ENCODE results near the gene PRRC1. TPM values are rescaled to one million over a fixed set of nuclear protein-coding genes. Genes with fewer than 3 reads are reported as not detected.

The PRRC1 gene
- polyA plus RNA-seq, 1 donor from 2014 or later: 36.3 TPM

DNA sequence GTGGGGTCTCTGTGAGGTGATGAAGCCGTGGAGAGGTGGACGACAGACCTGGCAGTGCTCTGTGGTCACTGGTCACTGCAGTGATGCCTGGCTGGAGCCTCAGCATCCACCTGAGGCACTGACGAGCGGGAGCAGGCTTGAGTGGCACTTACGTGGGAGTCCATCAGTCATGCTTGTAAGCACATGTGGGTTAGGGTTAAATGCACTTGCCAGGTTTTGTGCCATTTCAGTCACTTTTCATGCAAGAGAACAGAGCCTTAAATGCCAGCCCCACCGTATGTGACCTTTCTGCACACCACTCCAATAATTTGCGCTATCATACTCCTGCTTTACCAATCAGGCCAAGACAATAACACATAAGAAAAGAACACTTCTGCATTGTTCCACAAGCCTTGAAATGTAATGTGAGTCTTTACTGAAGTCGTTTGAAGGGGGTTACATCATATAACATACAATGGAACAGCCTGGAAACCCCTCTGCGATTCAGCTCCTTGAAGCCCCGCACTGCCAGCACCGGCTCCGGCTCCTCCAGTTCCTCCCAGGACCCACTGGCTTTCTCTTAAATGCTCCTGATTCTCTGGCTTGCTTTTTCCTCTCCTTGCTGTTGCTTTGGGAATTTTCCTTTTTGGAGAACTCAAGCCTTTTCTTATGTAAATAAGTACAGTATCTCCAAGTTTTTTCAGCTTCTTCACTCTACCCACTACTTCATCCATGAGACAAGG lies 72.0 kb downstream of the PRRC1 start:
- H3K36me3 ChIP-seq (ENCODE audit: insufficient read depth, low read length): no peaks in the 10 kb centered on the region
- no peaks in the 10 kb centered on the region for H3K27me3 ChIP-seq (ENCODE audit: insufficient read depth, low read depth, low read length)
- no peak for TF ChIP-seq TAF1 (IDR thresholded peaks at IDR 0.05; ENCODE audit: low read depth)
- TF ChIP-seq, protein P1, sequence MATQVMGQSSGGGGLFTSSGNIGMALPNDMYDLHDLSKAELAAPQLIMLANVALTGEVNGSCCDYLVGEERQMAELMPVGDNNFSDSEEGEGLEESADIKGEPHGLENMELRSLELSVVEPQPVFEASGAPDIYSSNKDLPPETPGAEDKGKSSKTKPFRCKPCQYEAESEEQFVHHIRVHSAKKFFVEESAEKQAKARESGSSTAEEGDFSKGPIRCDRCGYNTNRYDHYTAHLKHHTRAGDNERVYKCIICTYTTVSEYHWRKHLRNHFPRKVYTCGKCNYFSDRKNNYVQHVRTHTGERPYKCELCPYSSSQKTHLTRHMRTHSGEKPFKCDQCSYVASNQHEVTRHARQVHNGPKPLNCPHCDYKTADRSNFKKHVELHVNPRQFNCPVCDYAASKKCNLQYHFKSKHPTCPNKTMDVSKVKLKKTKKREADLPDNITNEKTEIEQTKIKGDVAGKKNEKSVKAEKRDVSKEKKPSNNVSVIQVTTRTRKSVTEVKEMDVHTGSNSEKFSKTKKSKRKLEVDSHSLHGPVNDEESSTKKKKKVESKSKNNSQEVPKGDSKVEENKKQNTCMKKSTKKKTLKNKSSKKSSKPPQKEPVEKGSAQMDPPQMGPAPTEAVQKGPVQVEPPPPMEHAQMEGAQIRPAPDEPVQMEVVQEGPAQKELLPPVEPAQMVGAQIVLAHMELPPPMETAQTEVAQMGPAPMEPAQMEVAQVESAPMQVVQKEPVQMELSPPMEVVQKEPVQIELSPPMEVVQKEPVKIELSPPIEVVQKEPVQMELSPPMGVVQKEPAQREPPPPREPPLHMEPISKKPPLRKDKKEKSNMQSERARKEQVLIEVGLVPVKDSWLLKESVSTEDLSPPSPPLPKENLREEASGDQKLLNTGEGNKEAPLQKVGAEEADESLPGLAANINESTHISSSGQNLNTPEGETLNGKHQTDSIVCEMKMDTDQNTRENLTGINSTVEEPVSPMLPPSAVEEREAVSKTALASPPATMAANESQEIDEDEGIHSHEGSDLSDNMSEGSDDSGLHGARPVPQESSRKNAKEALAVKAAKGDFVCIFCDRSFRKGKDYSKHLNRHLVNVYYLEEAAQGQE (IDR thresholded peaks at IDR 0.05; ENCODE audit: borderline replicate concordance): no peak
- TF ChIP-seq MXI1 (conservative IDR thresholded peaks at IDR 0.05; ENCODE audit: poor library complexity, severe bottlenecking): no peak
- TF ChIP-seq, protein P2, sequence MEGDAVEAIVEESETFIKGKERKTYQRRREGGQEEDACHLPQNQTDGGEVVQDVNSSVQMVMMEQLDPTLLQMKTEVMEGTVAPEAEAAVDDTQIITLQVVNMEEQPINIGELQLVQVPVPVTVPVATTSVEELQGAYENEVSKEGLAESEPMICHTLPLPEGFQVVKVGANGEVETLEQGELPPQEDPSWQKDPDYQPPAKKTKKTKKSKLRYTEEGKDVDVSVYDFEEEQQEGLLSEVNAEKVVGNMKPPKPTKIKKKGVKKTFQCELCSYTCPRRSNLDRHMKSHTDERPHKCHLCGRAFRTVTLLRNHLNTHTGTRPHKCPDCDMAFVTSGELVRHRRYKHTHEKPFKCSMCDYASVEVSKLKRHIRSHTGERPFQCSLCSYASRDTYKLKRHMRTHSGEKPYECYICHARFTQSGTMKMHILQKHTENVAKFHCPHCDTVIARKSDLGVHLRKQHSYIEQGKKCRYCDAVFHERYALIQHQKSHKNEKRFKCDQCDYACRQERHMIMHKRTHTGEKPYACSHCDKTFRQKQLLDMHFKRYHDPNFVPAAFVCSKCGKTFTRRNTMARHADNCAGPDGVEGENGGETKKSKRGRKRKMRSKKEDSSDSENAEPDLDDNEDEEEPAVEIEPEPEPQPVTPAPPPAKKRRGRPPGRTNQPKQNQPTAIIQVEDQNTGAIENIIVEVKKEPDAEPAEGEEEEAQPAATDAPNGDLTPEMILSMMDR (IDR thresholded peaks at IDR 0.05; ENCODE audit: poor library complexity, severe bottlenecking): no peak
- TF ChIP-seq POLR2AphosphoS5 (IDR thresholded peaks at IDR 0.05): no peak
- no peak for TF ChIP-seq EZH2 (IDR thresholded peaks at IDR 0.05; ENCODE audit: borderline replicate concordance, insufficient read depth, low read length, poor library complexity, severe bottlenecking)
- TF ChIP-seq RAD21 (conservative IDR thresholded peaks at IDR 0.05): no peak
- H3K9me3 ChIP-seq (ENCODE audit: low read length): no peaks in the 10 kb centered on the region
- H3K4me2 ChIP-seq (ENCODE audit: low read length): no peak overlapping the region
- no peaks in the 10 kb centered on the region for H3K9me2 ChIP-seq (ENCODE audit: insufficient read depth, low read length)
- no peaks in the 10 kb centered on the region for H4K20me1 ChIP-seq (ENCODE audit: insufficient read depth)
- no peak overlapping the region for H2AFZ ChIP-seq (ENCODE audit: low read depth, low read length)
- H3K79me2 ChIP-seq (replicated peaks; ENCODE audit: insufficient read depth, low read length): no peaks in the 10 kb centered on the region
- H3K27ac ChIP-seq (ENCODE audit: low read length): no peak overlapping the region
- H3K9ac ChIP-seq (ENCODE audit: low read length): no peak overlapping the region
- no peak overlapping the region for H3K4me3 ChIP-seq (ENCODE audit: low read length)
- no peaks in the 10 kb centered on the region for H3F3A ChIP-seq (ENCODE audit: insufficient read depth, low read length, poor library complexity, severe bottlenecking)

DNA sequence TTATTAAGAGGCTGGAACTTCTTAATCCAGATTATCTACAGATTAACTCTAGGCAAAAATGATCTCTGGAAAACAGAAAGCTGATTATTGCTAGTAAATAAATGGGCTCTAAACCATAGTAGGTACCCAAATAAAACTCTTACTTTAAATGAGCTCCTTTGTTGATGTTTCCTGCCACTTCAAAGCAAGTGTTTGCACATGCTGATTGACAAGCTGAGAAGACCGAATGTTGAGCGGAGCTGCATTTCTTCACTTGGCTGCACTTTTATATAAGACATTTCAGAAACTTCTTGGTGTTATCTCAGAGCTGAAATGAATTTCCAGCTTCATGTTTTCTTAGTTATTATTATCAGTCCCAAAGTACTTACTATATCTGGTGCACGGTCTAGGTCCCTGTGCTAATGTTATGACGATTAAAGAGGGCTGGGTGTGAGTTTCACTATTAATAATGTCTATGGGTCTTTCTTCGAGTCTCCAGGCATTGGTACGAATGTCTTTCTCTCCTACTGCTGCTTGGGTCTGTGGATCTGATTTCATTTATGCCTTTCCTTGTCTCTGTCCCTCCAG lies 72.8 kb downstream of the PRRC1 start:
- Histone ChIP-seq H3K9me3 (ENCODE audit: low read length) (no peaks in the 10 kb centered on the region), H4K20me1 (ENCODE audit: insufficient read depth) (no peaks in the 10 kb centered on the region), H3K4me2 (ENCODE audit: low read length) (no peak overlapping the region), H3K9me2 (ENCODE audit: insufficient read depth, low read length) (no peaks in the 10 kb centered on the region), H3K79me2 (replicated peaks; ENCODE audit: insufficient read depth, low read length) (no peaks in the 10 kb centered on the region), H3K27ac (ENCODE audit: low read length) (no peak overlapping the region), H3K4me3 (ENCODE audit: low read length) (no peak overlapping the region), H3K36me3 (ENCODE audit: insufficient read depth, low read length) (no peaks in the 10 kb centered on the region), H3K9ac (ENCODE audit: low read length) (no peak overlapping the region), H3F3A (ENCODE audit: insufficient read depth, low read length, poor library complexity, severe bottlenecking) (no peaks in the 10 kb centered on the region), H3K27me3 (ENCODE audit: insufficient read depth, low read depth, low read length) (no peaks in the 10 kb centered on the region), H2AFZ (ENCODE audit: low read depth, low read length) (no peak overlapping the region)
- TF ChIP-seq, protein P2 (IDR thresholded peaks at IDR 0.05; ENCODE audit: poor library complexity, severe bottlenecking): no peak
- no peak for TF ChIP-seq TAF1 (IDR thresholded peaks at IDR 0.05; ENCODE audit: low read depth)
- TF ChIP-seq MXI1 (conservative IDR thresholded peaks at IDR 0.05; ENCODE audit: poor library complexity, severe bottlenecking): no peak
- no peak for TF ChIP-seq SMC3 (conservative IDR thresholded peaks at IDR 0.05; ENCODE audit: poor library complexity)
- no peak for TF ChIP-seq POLR2AphosphoS5 (IDR thresholded peaks at IDR 0.05)
- TF ChIP-seq RAD21 (conservative IDR thresholded peaks at IDR 0.05): no peak
- no peak for TF ChIP-seq EP300 (conservative IDR thresholded peaks at IDR 0.05; ENCODE audit: poor library complexity, severe bottlenecking)
- TF ChIP-seq EZH2 (IDR thresholded peaks at IDR 0.05; ENCODE audit: borderline replicate concordance, insufficient read depth, low read length, poor library complexity, severe bottlenecking): no peak
- TF ChIP-seq, protein P1 (IDR thresholded peaks at IDR 0.05; ENCODE audit: borderline replicate concordance): no peak
